GM13976 (cell line): ENCODE data around the gene KCNJ6.

ENCODE experiments used
- DNase-seq: peaks from one replicate; pipeline ENCODE4 v3.0.0; 2012; ENCODE audit warnings: low spot score
- CTCF ChIP-seq: IDR thresholded peaks from 2 replicates; pipeline ENCODE4 v1.5.1; 2012; ENCODE audit warnings: borderline replicate concordance, mild to moderate bottlenecking; ENCODE audit not compliant: insufficient read depth; ENCODE audit errors: extremely low read depth, missing control alignments, control extremely low read depth
- in situ Hi-C: fragments of 300-500 bp; cut with MboI; formaldehyde crosslinking; loops from one replicate; pipeline ENCODE4 v1.12.0; 2022; ENCODE audit warnings: low sequenced_read_pairs, mixed read lengths, inconsistent platforms; ENCODE audit not compliant: unreplicated experiment

KCNJ6 gene

GRCh38 chr21:37891972-37892371 is 24.3 kb downstream of the KCNJ6 start:
- no peak for TF ChIP-seq CTCF
- no peak for DNase-seq
- in situ Hi-C loops = no loop called here

- no peak for DNase-seq
- TF ChIP-seq CTCF = no peak
- in situ Hi-C loops = no loop called here
Observed at GRCh38 chr21:37888659-37889058, 27.6 kb downstream of the KCNJ6 start.

GRCh38 chr21:37886726-37887299 is 29.4 kb downstream of the KCNJ6 start:
- no peak for TF ChIP-seq CTCF
- no peak for DNase-seq
- in situ Hi-C loops = no loop called here

GRCh38 chr21:37886120-37886519 is 30.1 kb downstream of the KCNJ6 start:
- DNase-seq = no peak
- in situ Hi-C loops = no loop called here
- no peak for TF ChIP-seq CTCF

- no peak for TF ChIP-seq CTCF
- no peak for DNase-seq
- in situ Hi-C loops = no loop called here
Observed at GRCh38 chr21:37878946-37879660, 37.2 kb downstream of the KCNJ6 start.

- TF ChIP-seq CTCF = no peak
- DNase-seq = no peak
- in situ Hi-C loops = no loop called here
Observed at GRCh38 chr21:37877888-37878684, 38.2 kb downstream of the KCNJ6 start.
